Endothelial cell of umbilical vein (primary cell): ENCODE results near the gene CDT1. TPM values are rescaled to one million over a fixed set of nuclear protein-coding genes. Genes with fewer than 3 reads are reported as not detected.

Source experiments
- BruUV-seq: library from RNA; stranded (reverse); fragments of 400-500 nt; replicated peaks from 2 replicates; lab custom pipeline; 2021; lab: Mats Ljungman, UMichigan
- CTCF ChIA-PET: fragments of 300-600, 350-600 bp; sonication (Branson Sonifier 250); formaldehyde crosslinking; loops from one replicate; lab custom pipeline; 2021; ENCODE audit warnings: antibody characterized with exemption, inconsistent platforms; lab: Charles Lee
- POLR2A ChIA-PET: fragments of 300-600, 350-600 bp; sonication (Branson Sonifier 250); formaldehyde crosslinking; loops from one replicate; lab custom pipeline; 2021; ENCODE audit warnings: antibody characterized with exemption, inconsistent platforms; lab: Charles Lee
- DNase-seq: peaks from one replicate; pipeline ENCODE4 v3.0.0-alpha.2; 2011; ENCODE audit warnings: low read depth, low spot score
- FAIRE-seq: peaks from 2 replicates; lab custom pipeline; 2011; peaks lifted over from hg19 to GRCh38; lab: Jason Lieb, UNC
- H2AFZ ChIP-seq: 2 replicates; pipeline ENCODE4 v1.6.0; 2012; ENCODE audit warnings: low read depth, low read length, control low read depth, inconsistent platforms
- H3K27ac ChIP-seq: 2 replicates; pipeline ENCODE4 v1.5.1; 2011; ENCODE audit warnings: low read depth, mild to moderate bottlenecking, control low read depth, low read length, moderate library complexity; ENCODE audit not compliant: insufficient read depth
- H3K27me3 ChIP-seq, 2 experiments: 2 replicates each; pipeline versions ENCODE4 v1.6.0 to v1.6.1; 2011; ENCODE audit warnings: low read length in 2 of 2, mixed read lengths in 1 of 2; ENCODE audit not compliant: control insufficient read depth in 2 of 2, insufficient read depth in 2 of 2
- H3K36me3 ChIP-seq, 2 experiments: 2 replicates in 1 of 2; 3 replicates in 1 of 2; pipeline ENCODE4 v1.5.1; 2011; ENCODE audit warnings: low read length in 2 of 2, mild to moderate bottlenecking in 1 of 2, moderate library complexity in 1 of 2; ENCODE audit not compliant: control insufficient read depth in 2 of 2, insufficient read depth in 2 of 2; ENCODE audit errors: extremely low read depth in 1 of 2
- H3K4me1 ChIP-seq: 3 replicates; pipeline ENCODE4 v1.5.1; 2011; ENCODE audit warnings: mild to moderate bottlenecking, low read length; ENCODE audit not compliant: control insufficient read depth, insufficient read depth; ENCODE audit errors: extremely low read depth
- H3K4me2 ChIP-seq: 2 replicates; pipeline ENCODE4 v1.6.1; 2011; ENCODE audit warnings: low read length, control low read depth, mixed read lengths; ENCODE audit not compliant: insufficient read depth
- H3K4me3 ChIP-seq, 3 experiments: fragments of 200-600 bp in 1 of 3; sonication (generic), shearing (Covaris generic) in 1 of 3; replicated peaks in 1 of 3; 2 replicates each; pipeline ENCODE4 v1.5.1; 2011 to 2016; ENCODE audit warnings: control low read depth in 3 of 3, low read length in 3 of 3, mild to moderate bottlenecking in 2 of 3, inconsistent platforms in 1 of 3, low read depth in 1 of 3, moderate library complexity in 1 of 3; ENCODE audit not compliant: insufficient read depth in 1 of 3
- H3K79me2 ChIP-seq: 2 replicates; pipeline ENCODE4 v1.6.0; 2012; ENCODE audit warnings: low read length, inconsistent platforms; ENCODE audit not compliant: control insufficient read depth, insufficient read depth
- H3K9ac ChIP-seq: replicated peaks from 2 replicates; pipeline ENCODE3; 2011; ENCODE audit warnings: low read length, control low read depth; ENCODE audit not compliant: insufficient read depth; ENCODE audit errors: extremely low read depth
- H3K9me1 ChIP-seq: replicated peaks from 3 replicates; pipeline ENCODE4 v1.6.0; 2011; ENCODE audit warnings: mild to moderate bottlenecking, low read length; ENCODE audit not compliant: control insufficient read depth, insufficient read depth; ENCODE audit errors: extremely low read depth
- H3K9me3 ChIP-seq: replicated peaks from 2 replicates; pipeline ENCODE4 v1.5.1; 2012; ENCODE audit warnings: low read length, inconsistent platforms; ENCODE audit not compliant: control insufficient read depth, insufficient read depth
- H4K20me1 ChIP-seq: replicated peaks from 2 replicates; pipeline ENCODE3; 2011; ENCODE audit warnings: mild to moderate bottlenecking, low read length; ENCODE audit not compliant: control insufficient read depth, insufficient read depth; ENCODE audit errors: extremely low read depth
- CTCF ChIP-seq, 2 donors: IDR thresholded peaks; 1 replicate in 1 of 2; 2 replicates in 1 of 2; pipeline ENCODE4 v1.5.1; 2011; ENCODE audit warnings: low read length in 2 of 2, mild to moderate bottlenecking in 2 of 2, moderate library complexity in 2 of 2, control low read depth in 1 of 2, inconsistent platforms in 1 of 2, low read depth in 1 of 2; ENCODE audit not compliant: insufficient read depth in 1 of 2; ENCODE audit errors: extremely low read depth in 1 of 2
- EZH2 ChIP-seq: IDR thresholded peaks from 2 replicates; pipeline ENCODE4 v1.6.1; 2012; ENCODE audit warnings: borderline replicate concordance, low read depth, mild to moderate bottlenecking, moderate library complexity, low read length, inconsistent platforms; ENCODE audit not compliant: severe bottlenecking
- FOS ChIP-seq: IDR thresholded peaks from 2 replicates; pipeline ENCODE4 v1.6.1; 2011; ENCODE audit warnings: mild to moderate bottlenecking, low read length, moderate library complexity, borderline replicate concordance; ENCODE audit not compliant: insufficient read depth
- GATA2 ChIP-seq: IDR thresholded peaks from 2 replicates; pipeline ENCODE4 v1.7.0; 2011; ENCODE audit warnings: low read depth, mild to moderate bottlenecking, moderate library complexity, mixed read lengths, low read length; ENCODE audit not compliant: insufficient read length, insufficient read depth
- JUN ChIP-seq: IDR thresholded peaks from 2 replicates; pipeline ENCODE4 v1.6.1; 2011; ENCODE audit warnings: borderline replicate concordance, low read depth; ENCODE audit not compliant: insufficient read length, insufficient read depth
- MAX ChIP-seq: IDR thresholded peaks from 2 replicates; pipeline ENCODE4 v1.6.1; 2011; ENCODE audit not compliant: insufficient read depth, insufficient read length
- MYC ChIP-seq: IDR thresholded peaks from one replicate; pipeline ENCODE4 v1.6.1; 2011; ENCODE audit warnings: mild to moderate bottlenecking, low read depth, low read length
- POLR2A ChIP-seq: IDR thresholded peaks from 2 replicates; pipeline ENCODE4 v1.6.1; 2012; ENCODE audit warnings: low read depth, mild to moderate bottlenecking, control low read depth, low read length
- POLR2AphosphoS5 ChIP-seq: IDR thresholded peaks from 2 replicates; pipeline ENCODE4 v1.6.1; 2012; ENCODE audit warnings: low read depth, mild to moderate bottlenecking, control low read depth, low read length, moderate library complexity; ENCODE audit not compliant: insufficient read depth
- dilution Hi-C: fragments of 300-500 bp; cut with MboI; formaldehyde crosslinking; loops from one replicate; pipeline ENCODE4 v1.15.0; 2019; ENCODE audit warnings: low sequenced_read_pairs; ENCODE audit not compliant: extremely low pct_ligation_motif_present
- intact Hi-C: fragments of 100-400 bp; cut with micrococcal nuclease; formaldehyde crosslinking; loops from one replicate; pipeline ENCODE4 v1.10.0; 2022
- polyA plus RNA-seq, 4 experiments: library from polyadenylated mRNA; depleted of rRNA in 3 of 4; stranded (reverse) in 3 of 4; unstranded in 1 of 4; fragments of >200 nt; gene quantifications; 2 replicates each; pipeline versions ENCODE4 v1.2.1 to v1.2.3, GENCODE V29; 2011 to 2012; ENCODE audit warnings: missing spikeins in 1 of 4
- total RNA-seq: library from RNA; stranded (reverse); gene quantifications from 2 replicates; pipeline ENCODE4 v1.2.3, GENCODE V29; 2021

CDT1 gene
- total and polyA plus RNA-seq, 2 donors (not counting 3 experiments of a cell fraction or from before 2014, with no cell fraction given) = 15.6 to 30.6 TPM

GRCh38 chr16:88774544-88775393, 28.8 kb upstream of the CDT1 start:
- Histone ChIP-seq H3K9me3 (no peaks in the 10 kb centered on the region), H3K4me2 (no peak overlapping the region), H3K27ac (no peak overlapping the region), H3K27me3 (no peaks in the 10 kb centered on the region), H3K36me3 (peaks cover 0 to 3% of the 10 kb centered on the region in 2 experiments), H3K79me2 (peaks cover 95% of the 10 kb centered on the region), H3K4me3 (no peak overlapping the region), H2AFZ (no peak overlapping the region), H3K9ac (no peak overlapping the region), H3K9me1 (no peaks in the 10 kb centered on the region), H3K4me1 (peaks cover 22% of the 10 kb centered on the region), H4K20me1 (no peaks in the 10 kb centered on the region)
- FAIRE-seq (no peak), DNase-seq (no peak)
- dilution Hi-C loops (no loop called here), intact Hi-C loops (no loop called here)
- no TSS peak for BruUV-seq
- TF ChIP-seq MYC (no peak), GATA2 (no peak), POLR2A (no peak), CTCF (IDR thresholded peaks at IDR 0.05; ENCODE audit: extremely low read depth in 1 of 2, insufficient read depth in 1 of 2, low read depth in 1 of 2, low read length in 2 of 2) (no peak), POLR2AphosphoS5 (no peak), FOS (no peak), MAX (no peak), EZH2 (no peak), JUN (no peak)
- ChIA-PET CTCF (interaction anchor here (2.6 to 3.2 kb wide), 2 partner anchors 9 to 37 kb away, joined by 17 to 21 read pairs; partner anchors contain the start of gene PIEZO1), POLR2A (no interaction called here)
